HUES6 (cell line): ENCODE measurements around the gene WDR5.

Source experiments
- H3K27ac ChIP-seq: 2 replicates; pipeline ENCODE4 v1.7.0; 2013; ENCODE audit warnings: low read depth, mild to moderate bottlenecking, low read length, inconsistent platforms
- H3K27me3 ChIP-seq: 2 replicates; pipeline ENCODE4 v1.6.1; 2013; ENCODE audit warnings: low read length; ENCODE audit not compliant: control insufficient read depth, insufficient read depth
- H3K36me3 ChIP-seq: 2 replicates; pipeline ENCODE4 v1.6.1; 2013; ENCODE audit warnings: low read length; ENCODE audit not compliant: control insufficient read depth, insufficient read depth
- H3K4me1 ChIP-seq: 2 replicates; pipeline ENCODE4 v1.6.1; 2013; ENCODE audit warnings: low read length; ENCODE audit not compliant: control insufficient read depth, insufficient read depth
- H3K4me3 ChIP-seq: 2 replicates; pipeline ENCODE4 v1.5.1; 2013; ENCODE audit warnings: low read depth, low read length
- H3K9ac ChIP-seq: one replicate; pipeline ENCODE4 v1.6.1; 2013; ENCODE audit warnings: mild to moderate bottlenecking, low read length
- H3K9me3 ChIP-seq: 2 replicates; pipeline ENCODE4 v1.6.1; 2013; ENCODE audit warnings: low read depth, low read length; ENCODE audit not compliant: control insufficient read depth, insufficient read depth

WDR5 gene

DNA sequence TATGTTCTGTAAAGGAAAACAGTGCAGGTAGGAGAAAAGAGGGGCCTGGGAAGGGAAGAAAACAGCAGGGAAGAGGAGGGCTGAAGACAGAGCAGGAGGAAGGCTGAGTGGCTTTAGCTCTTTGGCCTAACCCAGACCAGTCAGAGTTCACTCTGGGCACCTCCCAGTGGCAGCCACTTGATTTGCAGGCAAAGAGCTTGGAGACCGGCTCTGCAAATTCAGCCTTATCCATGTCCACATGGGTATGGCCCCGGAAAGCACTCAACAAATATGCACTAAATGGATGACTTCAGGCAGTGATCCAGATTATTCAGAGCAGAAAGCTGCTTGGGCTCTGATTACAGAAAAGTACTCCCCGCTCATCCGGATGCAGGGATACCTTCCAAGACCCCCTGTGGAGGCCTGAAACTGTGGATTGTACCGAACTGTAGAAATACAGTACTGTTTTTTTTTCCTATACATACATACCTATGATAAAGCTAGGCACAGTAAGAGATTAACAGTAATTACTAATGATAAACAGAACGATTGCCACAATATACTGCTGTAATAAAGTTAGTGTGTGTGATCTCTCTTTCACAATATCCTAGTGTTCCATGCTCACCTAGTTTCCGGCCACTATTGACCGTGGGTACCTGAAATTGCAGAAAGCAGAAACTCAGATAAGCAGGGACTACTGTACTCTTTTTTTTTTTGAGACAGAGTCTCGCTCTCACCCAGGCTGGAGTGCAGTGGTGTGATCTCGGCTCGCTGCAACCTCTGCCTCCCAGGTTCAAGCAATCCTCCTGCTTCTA is 33.1 kb downstream of the WDR5 start:
- Histone ChIP-seq H3K9me3 (peaks cover 12% of the 10 kb centered on the region), H3K27me3 (no peaks in the 10 kb centered on the region), H3K27ac (no peak overlapping the region), H3K4me1 (peaks cover 4% of the 10 kb centered on the region), H3K36me3 (no peaks in the 10 kb centered on the region), H3K9ac (no peak overlapping the region), H3K4me3 (no peak overlapping the region)

DNA sequence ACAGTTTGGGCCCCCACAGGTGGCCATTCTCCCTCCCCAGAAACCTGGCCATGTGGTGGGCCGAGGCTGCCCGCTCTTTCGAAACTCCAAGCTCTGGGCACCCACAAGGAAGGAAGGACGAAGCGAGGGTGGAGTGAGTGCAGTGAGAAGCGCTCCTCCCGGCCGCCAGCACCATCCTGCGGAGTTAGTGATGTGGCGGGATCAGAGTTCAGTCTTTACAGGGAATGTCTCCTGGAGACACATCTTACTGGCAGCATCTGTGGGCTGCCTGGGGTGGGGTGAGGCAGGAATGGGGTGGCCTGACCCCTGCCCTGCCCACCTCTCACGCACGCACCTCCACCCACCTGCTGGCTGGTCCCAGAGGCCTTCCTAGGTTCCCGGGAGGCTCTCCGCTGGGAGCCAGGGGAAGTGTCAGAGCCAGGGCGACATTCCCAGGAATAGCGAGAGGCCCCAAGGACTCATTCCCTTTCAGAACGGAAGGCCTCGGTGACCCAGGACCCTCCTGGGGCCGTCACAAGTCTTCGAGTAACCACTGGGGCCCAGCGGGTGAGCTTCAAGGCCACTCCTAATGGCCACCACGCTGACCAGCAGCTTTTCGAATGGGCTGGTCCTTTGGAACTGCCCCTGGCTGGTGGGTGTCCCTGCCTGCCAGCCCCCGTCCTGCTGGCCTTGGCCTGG is 34.0 kb downstream of the WDR5 start:
- Histone ChIP-seq H3K9me3 (peaks cover 12% of the 10 kb centered on the region), H3K4me1 (peaks cover 5% of the 10 kb centered on the region), H3K36me3 (no peaks in the 10 kb centered on the region), H3K27ac (no peak overlapping the region), H3K27me3 (no peaks in the 10 kb centered on the region), H3K9ac (no peak overlapping the region), H3K4me3 (no peak overlapping the region)

DNA sequence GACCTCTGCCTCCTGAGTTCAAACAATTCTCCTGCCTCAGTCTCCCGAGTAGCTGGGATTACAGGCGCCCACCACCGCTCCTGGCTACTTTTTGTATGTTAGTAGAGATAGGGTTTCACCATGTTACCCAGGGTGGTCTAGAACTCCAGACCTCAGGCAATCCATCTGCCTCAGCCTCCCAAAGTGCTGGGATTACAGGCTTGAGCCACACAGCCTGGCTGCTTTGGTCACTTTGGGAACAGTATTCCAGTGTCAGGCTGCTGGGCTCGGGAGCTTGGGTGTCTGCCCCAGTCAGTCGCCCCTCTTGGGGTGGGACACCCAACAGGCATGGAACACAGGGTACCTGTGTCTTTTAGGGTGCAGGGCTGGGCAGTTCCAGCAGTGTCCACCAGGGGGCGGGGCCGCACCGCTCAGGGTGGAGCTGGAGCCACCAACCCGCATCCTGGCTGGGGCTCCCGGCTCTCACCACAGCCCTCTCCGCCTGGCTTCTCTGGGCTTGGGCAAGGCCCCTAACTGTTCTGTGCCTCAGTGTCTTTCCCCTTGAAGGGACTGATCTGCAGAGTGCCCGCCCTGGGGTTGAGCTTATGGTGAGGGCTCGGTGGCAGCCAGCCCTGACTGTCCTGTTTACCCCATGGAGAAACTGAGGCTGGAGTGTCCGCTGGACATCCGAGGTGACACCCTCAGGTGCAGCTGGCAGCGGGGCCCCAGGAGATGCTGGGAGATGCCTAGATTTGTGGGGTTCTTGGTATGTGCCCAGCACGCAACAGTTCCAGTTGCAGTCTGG is 34.8 kb downstream of the WDR5 start:
- Histone ChIP-seq H3K27me3 (no peaks in the 10 kb centered on the region), H3K9me3 (peaks cover 12% of the 10 kb centered on the region), H3K4me1 (peaks cover 8% of the 10 kb centered on the region), H3K4me3 (no peak overlapping the region), H3K36me3 (no peaks in the 10 kb centered on the region), H3K9ac (no peak overlapping the region), H3K27ac (no peak overlapping the region)

DNA sequence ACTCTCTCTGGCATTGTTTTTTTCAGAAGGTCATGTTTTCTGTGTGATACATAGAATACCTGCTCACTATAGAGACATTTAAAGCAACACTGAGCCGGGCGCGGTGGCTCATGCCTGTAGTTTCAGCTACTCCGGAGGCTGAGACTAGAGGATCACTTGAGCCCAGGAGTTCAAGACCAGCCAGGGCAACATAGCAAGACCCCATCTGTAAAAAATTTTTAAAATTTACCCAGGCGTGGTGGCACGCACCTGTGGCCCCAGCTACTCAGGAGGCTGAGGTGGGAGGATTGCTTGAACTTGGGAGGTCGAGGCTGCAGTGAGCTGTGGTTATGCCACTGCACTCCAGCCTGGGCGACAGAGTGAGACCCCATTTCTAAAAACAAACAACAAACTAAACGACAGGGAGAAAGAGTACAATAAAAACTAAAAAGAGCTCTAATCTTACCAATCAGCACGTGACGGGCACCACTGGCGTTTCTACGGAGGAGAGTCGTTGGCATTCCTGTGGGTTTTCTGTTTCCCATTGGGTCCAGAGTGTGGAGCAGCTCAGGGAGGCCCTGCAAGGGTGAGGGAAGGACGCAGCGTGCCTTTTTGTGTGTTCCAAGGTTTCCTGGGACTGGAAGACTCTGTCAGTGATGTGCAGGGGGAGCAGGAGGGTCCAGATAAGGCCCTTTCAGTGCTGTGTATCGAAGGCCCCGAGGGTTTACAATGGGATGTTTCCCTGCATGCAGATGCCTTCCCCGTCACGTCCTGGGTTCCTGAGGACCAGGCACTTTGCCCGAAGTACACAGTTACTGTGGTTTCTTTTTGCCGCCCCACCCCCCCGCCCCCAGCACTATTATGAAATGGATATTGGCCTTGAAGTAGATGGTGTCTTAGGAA is 35.7 kb downstream of the WDR5 start:
- Histone ChIP-seq H3K36me3 (no peaks in the 10 kb centered on the region), H3K9ac (no peak overlapping the region)

DNA sequence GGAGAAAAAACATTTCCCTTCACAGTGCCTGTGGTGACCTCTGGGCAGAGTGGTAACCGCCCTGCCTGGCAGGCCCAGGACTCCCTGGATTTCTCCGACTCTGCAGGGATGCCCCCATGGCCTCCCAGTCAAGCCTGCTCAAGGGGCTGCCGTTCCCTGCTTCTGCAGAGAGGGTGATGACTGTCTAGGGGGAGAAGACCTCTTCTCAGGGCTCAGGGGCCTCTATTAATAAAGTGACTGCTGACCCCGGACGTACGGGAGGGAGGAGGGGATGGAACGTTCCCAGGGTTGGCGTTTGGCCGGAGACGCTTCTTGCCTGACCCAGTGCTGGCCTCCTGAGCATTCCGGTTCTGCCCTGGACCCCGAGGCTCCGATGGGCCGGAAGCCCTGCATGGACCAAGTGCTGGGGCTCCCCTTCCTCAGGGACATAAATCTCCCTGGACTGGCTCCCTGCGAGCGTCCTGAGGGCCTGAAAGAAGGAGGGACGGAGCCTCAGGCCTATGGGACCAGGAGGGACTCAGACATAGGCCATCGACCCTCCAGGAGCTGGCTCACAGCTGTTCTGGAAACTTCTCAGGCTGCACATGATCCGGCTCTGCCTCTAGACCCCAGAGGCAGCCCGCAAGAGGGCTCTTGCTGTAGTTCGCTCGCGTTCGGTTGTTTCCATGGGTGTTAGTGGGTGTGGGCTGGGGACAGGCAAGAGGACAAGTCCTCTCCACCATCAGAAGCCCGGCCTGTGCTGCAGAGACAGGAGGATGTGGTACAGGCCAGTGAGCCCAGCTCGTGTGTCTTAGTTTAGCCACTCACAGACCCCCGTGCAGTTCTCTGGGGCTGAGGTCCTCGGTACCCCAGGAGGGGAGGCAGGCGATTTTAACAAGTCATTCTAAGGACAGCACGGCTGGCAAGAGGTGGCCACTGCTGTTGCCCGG is 36.6 kb downstream of the WDR5 start:
- Histone ChIP-seq H3K27me3 (peaks cover 4% of the 10 kb centered on the region; the same call in 1 of the 2 replicates), H3K36me3 (no peaks in the 10 kb centered on the region), H3K27ac (no peak overlapping the region), H3K9me3 (peaks cover 9% of the 10 kb centered on the region), H3K4me1 (peaks cover 17% of the 10 kb centered on the region), H3K4me3 (no peak overlapping the region), H3K9ac (no peak overlapping the region)

More for the DNA sequence above, 35.7 kb downstream of the WDR5 start:
- Histone ChIP-seq H3K27ac (no peak overlapping the region), H3K27me3 (peaks cover 1% of the 10 kb centered on the region; the same call in 1 of the 2 replicates), H3K9me3 (peaks cover 9% of the 10 kb centered on the region), H3K4me3 (no peak overlapping the region), H3K4me1 (peaks cover 17% of the 10 kb centered on the region)

DNA sequence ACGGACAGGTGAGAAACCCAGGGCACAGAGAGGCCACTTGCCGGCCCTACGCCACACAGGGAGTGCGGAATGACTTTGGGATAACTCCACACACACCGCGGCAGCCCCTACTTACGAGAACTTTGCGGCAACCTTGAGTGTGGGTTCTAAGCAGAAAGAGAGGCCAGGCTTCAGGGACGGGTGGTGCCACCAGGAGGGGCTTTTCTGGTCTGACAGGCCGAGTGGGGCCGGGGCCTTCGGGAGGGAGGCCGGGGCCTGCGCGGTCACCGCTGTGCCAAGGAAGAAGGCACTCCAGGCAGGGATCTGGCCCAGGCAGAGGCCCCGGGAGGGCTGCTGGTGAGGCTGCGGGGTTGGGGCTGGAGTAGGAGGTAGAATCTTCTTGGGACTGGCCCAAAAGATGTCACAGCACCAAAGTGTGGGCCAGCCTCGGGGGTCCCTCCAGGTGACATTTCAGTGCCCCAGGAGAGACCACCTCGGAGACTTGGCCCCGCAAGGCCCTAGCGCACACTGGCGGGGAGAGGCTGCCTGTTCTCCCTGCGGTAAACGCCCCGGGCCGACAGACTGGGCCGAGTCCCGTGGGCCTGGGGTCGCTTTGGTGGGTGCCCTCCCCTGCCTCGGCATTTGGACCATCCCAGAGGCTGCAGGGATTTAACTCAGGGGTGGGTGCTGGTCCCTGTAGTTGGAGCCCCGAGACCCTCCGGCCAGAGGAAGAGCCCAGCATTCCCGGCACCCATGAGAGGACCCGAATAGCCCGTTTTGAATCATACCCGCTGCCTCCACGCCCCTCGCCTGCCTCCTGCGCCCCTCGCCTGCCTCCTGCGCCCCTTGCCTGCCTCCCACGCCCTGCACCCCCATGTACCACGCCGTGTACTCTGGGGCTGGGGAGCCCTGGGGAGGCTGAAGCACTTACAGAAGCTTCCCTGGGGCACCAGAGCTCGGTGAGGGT is 37.5 kb downstream of the WDR5 start:
- Histone ChIP-seq H3K4me3 (no peak overlapping the region), H3K4me1 (peaks cover 17% of the 10 kb centered on the region), H3K9me3 (peaks cover 9% of the 10 kb centered on the region), H3K27me3 (peaks cover 4% of the 10 kb centered on the region; the same call in 1 of the 2 replicates), H3K36me3 (no peaks in the 10 kb centered on the region), H3K9ac (no peak overlapping the region), H3K27ac (no peak overlapping the region)

DNA sequence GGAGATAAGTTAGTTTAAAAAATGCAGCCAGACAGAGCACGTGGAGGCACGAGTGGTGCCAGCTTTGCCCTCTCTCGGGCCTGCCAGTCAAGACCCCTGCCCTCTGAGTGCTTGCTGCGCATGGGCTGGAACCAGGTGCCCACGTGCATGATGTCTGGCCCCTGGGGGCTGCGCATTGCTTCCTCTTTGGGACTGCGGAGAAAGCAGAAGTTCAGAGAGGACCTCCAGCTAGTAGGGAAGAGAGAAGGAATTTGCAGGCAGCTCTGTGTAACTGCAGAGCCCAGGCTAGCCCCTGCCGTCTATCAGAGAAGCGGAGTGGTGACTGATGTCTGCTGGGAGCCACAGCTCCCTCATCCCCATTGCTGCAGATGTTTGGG is 38.2 kb downstream of the WDR5 start:
- Histone ChIP-seq H3K36me3 (no peaks in the 10 kb centered on the region), H3K27ac (no peak overlapping the region), H3K4me3 (no peak overlapping the region), H3K9me3 (peaks cover 2% of the 10 kb centered on the region; the same call in 1 of the 2 replicates), H3K4me1 (peaks cover 17% of the 10 kb centered on the region), H3K27me3 (peaks cover 4% of the 10 kb centered on the region; the same call in 1 of the 2 replicates), H3K9ac (no peak overlapping the region)

DNA sequence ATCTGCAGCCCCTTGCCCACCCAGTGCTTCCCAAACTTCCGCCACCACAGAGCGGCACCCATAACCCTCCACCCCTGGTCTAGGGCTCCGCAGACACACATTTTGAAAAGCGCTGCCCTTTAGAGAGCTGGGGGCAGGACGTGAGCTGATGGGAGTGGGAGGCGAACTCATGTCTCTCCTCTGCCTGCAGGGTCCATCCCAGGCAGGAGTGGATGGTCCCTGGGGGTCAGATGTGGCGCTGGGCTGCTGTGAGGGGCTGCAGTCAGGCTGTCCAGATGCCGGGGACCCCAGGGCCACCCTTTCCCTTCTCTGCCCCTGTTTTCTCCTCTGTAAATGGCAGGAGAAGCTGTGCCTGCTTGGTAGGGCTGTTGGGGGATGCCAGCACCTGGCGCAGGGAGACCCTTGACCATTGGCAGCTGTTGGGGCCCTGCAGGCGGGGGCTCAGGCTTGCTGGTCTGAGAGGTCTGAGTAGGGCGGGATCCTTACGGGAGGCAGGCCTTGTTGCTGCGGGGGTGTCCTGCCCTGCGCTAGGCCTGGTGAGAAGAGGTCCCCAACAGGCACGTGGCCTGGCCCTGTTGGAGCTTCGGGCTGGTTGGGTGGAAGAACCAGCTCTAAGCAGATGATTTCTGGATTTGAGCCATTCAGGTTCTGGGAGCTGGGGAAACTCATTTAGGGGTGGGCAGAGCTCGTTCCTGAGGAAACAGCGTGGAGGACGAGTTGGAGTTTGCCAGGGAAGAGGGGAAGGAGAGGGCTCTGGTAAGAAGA is 38.8 kb downstream of the WDR5 start:
- no peak overlapping the region for H3K27ac ChIP-seq
- H3K9ac ChIP-seq: no peak overlapping the region
- no peaks in the 10 kb centered on the region for H3K36me3 ChIP-seq
- H3K4me3 ChIP-seq: no peak overlapping the region
- H3K4me1 ChIP-seq: peaks cover 17% of the 10 kb centered on the region
- H3K9me3 ChIP-seq: no peaks in the 10 kb centered on the region
- peaks cover 4% of the 10 kb centered on the region; the same call in 1 of the 2 replicates for H3K27me3 ChIP-seq
